H1 (cell line): ENCODE results near the gene PIAS1.

ENCODE experiments used
- ATF2 ChIP-seq: IDR thresholded peaks from 2 replicates; pipeline ENCODE4 v1.6.1; 2012; ENCODE audit warnings: low read length, inconsistent platforms
- CHD1 ChIP-seq: IDR thresholded peaks from 2 replicates; pipeline ENCODE4 v1.6.1; 2012; ENCODE audit warnings: low read depth, low read length, improper control_type of control experiment
- CTCF ChIP-seq, 3 experiments: IDR thresholded peaks; 1 replicate in 2 of 3; 2 replicates in 1 of 3; pipeline versions ENCODE4 v1.5.1 to v1.6.1; 2011; ENCODE audit warnings: low read length in 3 of 3, mild to moderate bottlenecking in 3 of 3, inconsistent platforms in 2 of 3, low read depth in 1 of 3, moderate library complexity in 1 of 3; ENCODE audit not compliant: insufficient read depth in 1 of 3; ENCODE audit errors: control extremely low read depth in 1 of 3
- EZH2 ChIP-seq: fragments of 200-600 bp; sonication (generic); IDR thresholded peaks from 2 replicates; pipeline ENCODE4 v1.7.1; 2012; ENCODE audit warnings: low read depth, mild to moderate bottlenecking, moderate library complexity, low read length, inconsistent platforms; ENCODE audit not compliant: severe bottlenecking
- GTF2F1 ChIP-seq: IDR thresholded peaks from 2 replicates; pipeline ENCODE4 v1.6.1; 2012; ENCODE audit warnings: low read depth, low read length, improper control_type of control experiment, borderline replicate concordance
- POLR2AphosphoS5 ChIP-seq: IDR thresholded peaks from 2 replicates; pipeline ENCODE4 v1.6.1; 2011; ENCODE audit warnings: low read depth, low read length
- RAD21 ChIP-seq, 2 experiments: IDR thresholded peaks in 1 of 2; conservative IDR thresholded peaks in 1 of 2; 2 replicates each; pipeline ENCODE4 v1.6.1; 2011; ENCODE audit warnings: low read depth in 2 of 2, low read length in 2 of 2, improper control_type of control experiment in 1 of 2, inconsistent platforms in 1 of 2, mild to moderate bottlenecking in 1 of 2, moderate library complexity in 1 of 2
- TEAD4 ChIP-seq: IDR thresholded peaks from 2 replicates; pipeline ENCODE4 v1.6.1; 2012; ENCODE audit warnings: low read depth, low read length, inconsistent platforms, mixed read lengths

GRCh38 chr15:68010361-68011153 lies 43.6 kb upstream of the PIAS1 start:
- no peak for TF ChIP-seq ATF2
- TF ChIP-seq CTCF (IDR thresholded peaks at IDR 0.05; ENCODE audit: control extremely low read depth in 1 of 3, insufficient read depth in 1 of 3, low read depth in 1 of 3, low read length in 3 of 3), result no peak
- TF ChIP-seq GTF2F1, result no peak
- TF ChIP-seq EZH2, result no peak
- TF ChIP-seq POLR2AphosphoS5, result no peak
- TF ChIP-seq RAD21 (IDR thresholded peaks at IDR 0.05 in 1 of 2, conservative IDR thresholded peaks at IDR 0.05 in 1 of 2; ENCODE audit: low read depth in 2 of 2, low read length in 2 of 2), result no peak
- TF ChIP-seq CHD1, result no peak
- peak; percentile 79; the same call in 1 of the 2 replicates for TF ChIP-seq TEAD4
